GOT3 (cell line): ENCODE measurements around the gene TOR1AIP2.
"Not testable (repeated sequence)": the region's sequence is repeated elsewhere in the genome, so short reads cannot be mapped to it uniquely, and the experiment has no call there.

Source experiments
- DNase-seq: peaks from one replicate; lab custom pipeline; 2025; ENCODE audit warnings: mixed read lengths; lab: John Stamatoyannopoulos, UW

Gene TOR1AIP2

DNA sequence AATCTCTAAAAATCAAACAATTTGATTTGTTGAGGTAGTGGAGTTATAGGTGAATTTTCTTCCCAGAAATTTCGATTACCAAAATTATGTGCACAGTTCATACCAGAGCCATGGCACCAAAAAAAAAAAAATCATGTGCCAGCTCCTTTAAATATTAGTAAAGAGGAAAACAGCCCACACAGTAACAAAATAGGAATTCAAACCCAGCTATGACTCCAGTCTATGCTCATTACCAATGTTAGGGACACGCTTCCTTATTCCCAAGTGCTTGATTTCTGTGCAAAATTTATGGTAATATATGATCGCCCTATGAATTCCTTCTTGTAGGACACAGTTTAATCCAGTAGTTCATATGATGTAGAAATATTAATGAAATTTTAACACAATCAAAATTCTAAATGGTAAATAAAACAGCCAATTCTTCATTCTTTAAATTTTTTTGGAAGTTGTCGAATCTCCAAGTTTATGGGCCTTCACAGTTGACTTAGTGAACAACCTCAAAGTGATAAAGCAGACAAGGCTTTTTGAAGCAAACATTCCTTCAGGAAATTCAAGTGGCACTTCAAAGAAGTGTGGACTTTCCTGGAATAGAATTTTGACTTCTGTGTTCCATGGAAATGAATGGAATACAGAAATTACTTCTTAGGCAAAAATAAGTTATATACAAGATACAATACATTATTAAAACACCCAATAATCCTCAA is 1.9 kb downstream of the TOR1AIP2 start:
- DNase-seq: no peak

- DNase-seq: no peak
Measured at GRCh38 chr1:179873438-179873851, 4.2 kb downstream of the TOR1AIP2 start.

- no peak for DNase-seq
Measured at GRCh38 chr1:179872558-179872957, 5.0 kb downstream of the TOR1AIP2 start.

GRCh38 chr1:179871940-179872339 is 5.7 kb downstream of the TOR1AIP2 start:
- DNase-seq: no peak

DNA sequence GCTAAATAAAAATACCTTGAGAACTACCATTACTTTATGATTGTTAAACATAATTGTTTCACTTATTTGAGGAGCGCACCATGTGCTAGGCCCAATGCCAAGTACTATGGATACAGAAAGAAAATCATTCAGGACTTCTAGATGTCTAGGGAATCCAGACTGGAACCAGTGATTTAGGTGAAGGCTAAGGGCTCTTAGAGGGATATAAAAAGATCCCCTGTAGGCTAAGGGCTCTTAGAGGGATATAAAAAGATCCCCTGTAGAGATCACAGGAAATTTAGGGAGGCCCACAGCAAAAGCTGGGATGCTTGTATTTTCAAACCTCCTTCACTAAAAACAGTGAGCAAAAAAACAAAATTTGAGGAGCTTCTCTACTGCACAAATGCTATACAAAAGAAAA is 6.7 kb downstream of the TOR1AIP2 start:
- DNase-seq: no peak

DNA sequence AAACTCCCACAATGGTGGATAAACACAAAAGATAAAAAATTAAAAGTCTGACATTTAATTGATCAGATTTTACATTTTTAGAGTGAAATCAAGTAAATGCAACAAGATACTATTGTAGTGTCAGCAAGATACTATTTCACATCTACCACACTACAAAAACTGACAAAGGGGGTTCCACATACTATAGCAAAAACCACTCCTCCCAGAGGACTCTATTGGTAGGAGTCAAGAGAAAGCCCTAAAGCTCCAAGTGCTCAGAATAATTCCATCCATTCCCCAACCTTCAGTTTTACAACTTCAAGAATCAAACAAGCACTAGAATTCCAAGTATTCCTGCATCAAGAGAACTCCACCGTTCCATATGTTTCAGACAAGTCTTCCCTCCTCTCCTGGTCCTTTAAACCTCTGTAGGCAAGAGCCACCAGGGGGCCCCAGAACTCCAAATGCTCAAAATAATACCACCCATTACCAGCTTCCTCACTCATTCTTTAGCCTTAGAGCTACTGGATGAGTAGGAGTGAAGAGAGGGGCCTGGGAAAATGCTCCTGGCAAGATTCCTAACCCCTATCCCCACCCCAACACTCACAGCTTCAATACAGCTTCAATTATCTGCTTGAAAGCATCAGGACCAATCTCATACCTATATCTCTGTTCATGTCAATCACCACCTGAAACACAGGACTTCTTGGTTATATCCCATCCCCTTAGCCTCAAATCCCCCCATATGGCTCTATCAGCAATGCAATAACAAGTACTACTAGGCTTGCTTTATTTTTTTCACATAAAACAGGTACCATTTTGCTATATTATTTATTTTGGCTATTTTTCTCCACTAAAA is 9.9 kb downstream of the TOR1AIP2 start:
- DNase-seq: no peak

DNA sequence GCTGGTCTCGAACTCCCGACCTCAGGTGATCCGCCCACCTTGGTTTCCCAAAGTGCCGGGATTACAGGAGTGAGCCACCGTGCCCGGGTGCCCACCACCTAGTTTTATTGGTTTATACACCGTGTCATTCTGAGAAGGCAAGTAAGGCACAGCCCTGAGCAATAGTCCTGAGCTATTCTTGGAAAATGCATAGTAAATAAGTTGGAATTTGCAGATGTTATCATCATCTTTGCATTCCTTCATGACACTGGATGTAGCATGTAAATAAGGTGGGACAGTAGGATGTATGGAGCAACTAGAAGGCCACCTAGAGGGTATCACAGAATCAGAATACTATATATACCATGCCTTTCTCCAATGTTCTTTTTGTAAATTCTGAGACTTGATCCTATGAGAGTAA is 11.0 kb downstream of the TOR1AIP2 start:
- no peak for DNase-seq

DNA sequence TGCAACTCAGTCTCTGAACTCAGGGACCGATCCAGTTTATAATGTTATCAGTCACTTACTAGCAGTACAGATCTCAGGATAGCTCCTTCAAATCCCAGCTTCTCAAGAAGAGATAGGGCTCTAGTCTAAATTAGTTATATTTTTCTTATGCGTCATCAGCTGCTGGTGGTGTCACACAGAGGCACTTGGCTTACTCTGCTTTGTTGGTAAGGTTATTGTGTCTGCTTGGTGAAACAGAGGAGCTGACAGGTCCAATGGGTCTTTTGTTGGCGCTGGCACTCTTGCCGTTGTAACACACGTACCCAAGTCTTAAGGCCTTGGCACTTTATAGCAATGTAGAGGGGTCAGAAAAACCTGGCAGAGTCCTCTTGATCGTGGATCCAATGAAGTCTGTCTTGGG is 12.2 kb downstream of the TOR1AIP2 start:
- no peak for DNase-seq

DNA sequence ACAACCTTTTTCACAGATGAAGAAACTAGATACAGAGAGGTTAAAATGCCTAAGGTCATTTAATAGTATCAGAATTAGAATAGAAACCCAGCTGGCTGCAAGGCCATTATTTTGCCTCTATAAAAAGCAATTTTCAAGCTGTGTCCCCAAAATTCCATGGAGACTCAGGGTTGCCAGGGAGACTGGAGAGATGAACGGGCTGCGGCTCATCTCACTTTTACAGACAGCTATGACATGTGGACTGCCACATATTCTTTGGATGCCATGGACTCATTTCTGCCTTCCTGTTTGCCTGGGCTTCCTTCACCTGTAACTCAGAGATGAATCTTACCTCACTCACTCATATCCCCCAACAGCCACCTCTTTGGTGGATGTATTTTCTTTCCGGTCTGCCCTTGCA is 17.0 kb downstream of the TOR1AIP2 start:
- DNase-seq: no peak

DNA sequence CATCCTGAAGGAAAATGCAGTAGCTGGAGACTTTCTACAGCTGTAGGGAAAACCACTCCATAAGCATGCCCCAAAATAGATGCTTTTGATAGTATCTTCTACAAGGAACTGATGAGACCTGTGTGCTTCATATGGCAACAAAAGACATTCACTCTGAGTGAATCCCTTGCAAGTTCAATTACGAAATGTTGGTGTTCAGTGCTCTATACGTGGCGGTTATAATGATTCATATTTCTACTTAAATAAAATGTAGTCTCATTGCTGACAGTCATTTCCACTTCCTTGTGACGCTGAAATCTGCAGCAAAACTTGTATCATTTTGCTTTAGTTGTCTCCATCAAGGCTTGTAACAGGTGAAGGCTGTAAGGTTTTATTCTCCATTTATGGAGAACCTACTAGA is 20.6 kb downstream of the TOR1AIP2 start:
- no peak for DNase-seq

DNA sequence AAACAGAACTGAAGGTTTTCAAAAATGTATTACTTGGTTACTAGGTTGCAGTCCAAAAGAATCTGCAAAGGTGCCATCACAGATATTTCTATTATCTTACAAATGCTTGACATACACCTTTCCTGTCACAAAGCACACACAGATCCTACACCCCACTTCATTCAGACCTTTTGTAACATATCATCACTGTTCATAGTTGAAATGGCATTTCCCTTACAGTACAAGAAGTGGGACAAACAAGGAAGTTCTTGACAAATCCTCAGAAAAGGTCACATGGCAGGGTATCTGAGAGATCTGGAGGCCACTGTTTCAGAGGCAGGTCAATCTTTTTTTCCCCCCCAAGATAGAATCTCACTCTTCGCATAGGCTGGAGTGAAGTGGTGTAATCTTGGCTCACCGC is 21.3 kb downstream of the TOR1AIP2 start:
- no peak for DNase-seq

DNA sequence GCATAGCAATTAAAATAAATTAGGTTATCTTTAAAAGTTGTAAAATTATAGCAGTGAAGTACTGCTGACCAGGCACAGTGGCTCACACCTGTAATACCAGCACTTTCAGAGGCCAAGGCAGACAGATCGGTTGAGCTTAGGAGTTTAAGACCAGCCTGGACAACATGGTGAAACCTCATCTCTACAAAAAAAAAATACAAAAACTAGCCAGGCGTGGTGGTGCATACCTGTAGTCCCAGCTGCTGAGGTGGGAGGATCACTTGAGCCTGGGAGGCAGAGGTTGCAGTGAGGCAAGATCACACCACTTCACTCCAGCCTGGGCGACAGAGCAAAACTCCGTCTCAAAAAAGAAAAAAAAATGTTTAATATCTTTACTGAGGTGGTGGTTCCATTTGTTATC is 21.8 kb downstream of the TOR1AIP2 start:
- not testable (repeated sequence) for DNase-seq

- no peak for DNase-seq
Measured at GRCh38 chr1:179853102-179853501, 24.5 kb downstream of the TOR1AIP2 start.

GRCh38 chr1:179848233-179848632 is 29.4 kb downstream of the TOR1AIP2 start:
- DNase-seq: no peak

GRCh38 chr1:179840107-179840506 is 37.5 kb downstream of the TOR1AIP2 start:
- DNase-seq: no peak

- DNase-seq: not testable (repeated sequence)
Measured at GRCh38 chr1:179836686-179837445, 40.7 kb downstream of the TOR1AIP2 start.

- no peak for DNase-seq
Measured at GRCh38 chr1:179831852-179832699, 45.5 kb downstream of the TOR1AIP2 start.

DNA sequence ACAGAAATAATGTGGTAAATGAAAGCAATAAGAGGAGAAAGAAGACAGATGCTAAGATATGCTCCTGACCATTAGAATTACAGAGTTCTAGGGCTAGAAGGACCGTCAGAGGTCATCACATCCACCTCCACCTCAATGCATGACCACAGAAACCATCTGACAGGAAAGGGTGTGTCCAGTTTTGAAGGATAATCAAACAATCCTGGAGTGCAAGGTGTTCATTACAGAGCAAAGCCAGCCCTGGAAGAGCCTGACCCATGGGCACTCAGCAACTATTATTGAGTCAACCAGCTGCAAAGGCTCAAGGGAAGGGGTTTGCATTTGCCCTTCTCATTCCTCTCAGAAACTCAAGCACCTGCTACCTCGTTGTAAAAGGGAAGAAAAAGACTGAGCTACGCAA is 46.4 kb downstream of the TOR1AIP2 start:
- no peak for DNase-seq

- no peak for DNase-seq
Measured at GRCh38 chr1:179828554-179829110, 49.0 kb downstream of the TOR1AIP2 start.

DNA sequence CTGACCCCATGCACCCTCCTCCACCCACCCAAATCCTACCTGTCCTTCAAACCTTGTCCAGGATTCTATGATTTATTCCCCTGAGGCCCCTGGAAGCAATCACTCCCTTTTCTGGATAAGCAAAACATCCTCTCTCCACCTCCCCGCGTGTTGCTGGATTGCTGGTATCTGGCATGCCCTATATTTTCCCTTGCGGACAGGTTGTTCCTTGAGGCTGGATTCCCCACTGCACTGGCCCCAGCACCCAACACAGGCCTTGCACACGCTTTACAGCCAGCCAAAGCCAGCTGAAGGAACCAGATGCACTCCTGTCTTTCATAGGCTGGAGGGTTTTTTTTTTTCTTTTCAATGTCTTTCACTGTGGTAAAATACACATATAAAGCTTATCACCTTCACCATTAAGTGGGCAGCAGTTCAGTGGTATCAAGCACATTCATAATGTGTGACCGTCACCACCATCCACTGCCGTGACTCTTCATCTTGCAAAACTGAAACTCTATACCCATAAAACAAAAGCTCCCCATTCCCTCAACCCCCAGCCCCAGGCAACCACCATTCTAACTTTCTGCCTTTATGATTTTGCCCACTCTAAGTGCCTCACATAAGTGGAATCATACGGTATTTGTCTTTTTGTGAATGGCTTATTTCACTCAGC is 50.9 kb downstream of the TOR1AIP2 start:
- no peak for DNase-seq
